SU-DHL-6 (cell line): ENCODE results near the gene TTLL13.
"Not testable (repeated sequence)": the region's sequence is repeated elsewhere in the genome, so short reads cannot be mapped to it uniquely, and the experiment has no call there.

Experiments
- H2AFZ ChIP-seq: fragments of 200-600 bp; sonication (generic); 2 replicates; pipeline ENCODE4 v1.6.1; 2014; ENCODE audit warnings: low read depth, mild to moderate bottlenecking, moderate library complexity, mixed read lengths, antibody characterized with exemption, low read length; ENCODE audit not compliant: severe bottlenecking
- H3F3A ChIP-seq: fragments of 200-600 bp; shearing (Covaris generic); 2 replicates; pipeline ENCODE4 v1.6.0; 2016; ENCODE audit warnings: antibody characterized with exemption, mild to moderate bottlenecking; ENCODE audit not compliant: insufficient read depth
- H3K27ac ChIP-seq: fragments of 200-600 bp; sonication (generic); 2 replicates; pipeline ENCODE4 v1.5.1; 2016; ENCODE audit warnings: low read depth, mild to moderate bottlenecking, low read length, moderate library complexity, mixed read lengths
- H3K27me3 ChIP-seq: fragments of 200-600 bp; sonication (generic), shearing (Covaris generic); 2 replicates; pipeline ENCODE4 v1.6.0; 2014; ENCODE audit warnings: mild to moderate bottlenecking, low read length
- H3K36me3 ChIP-seq: fragments of 200-600 bp; sonication (generic); 2 replicates; pipeline ENCODE4 v1.6.1; 2014; ENCODE audit warnings: mild to moderate bottlenecking, low read length, mixed read lengths
- H3K4me2 ChIP-seq: fragments of 300-600, 200-600 bp; shearing (Covaris generic), sonication (generic); 2 replicates; pipeline ENCODE4 v1.6.0; 2014; ENCODE audit warnings: low read length, low read depth, mild to moderate bottlenecking; ENCODE audit not compliant: poor library complexity, severe bottlenecking
- H3K4me3 ChIP-seq: fragments of 200-600 bp; sonication (generic); 2 replicates; pipeline ENCODE4 v1.5.1; 2014; ENCODE audit warnings: antibody characterized with exemption, low read length, mild to moderate bottlenecking, mixed read lengths; ENCODE audit not compliant: insufficient read depth, poor library complexity, severe bottlenecking
- H3K79me2 ChIP-seq: fragments of 200-600 bp; sonication (generic); 2 replicates; pipeline ENCODE4 v1.6.1; 2014; ENCODE audit warnings: mild to moderate bottlenecking, low read length, moderate library complexity; ENCODE audit not compliant: insufficient read depth
- H3K9ac ChIP-seq: fragments of 200-600 bp; sonication (generic); 2 replicates; pipeline ENCODE4 v1.7.0; 2014; ENCODE audit warnings: mild to moderate bottlenecking, low read length
- H3K9me2 ChIP-seq: fragments of 200-600 bp; sonication (generic); replicated peaks from 2 replicates; pipeline ENCODE4 v1.6.1; 2014; ENCODE audit warnings: low read length; ENCODE audit not compliant: insufficient read depth
- H3K9me3 ChIP-seq: fragments of 200-600 bp; sonication (generic); 2 replicates; pipeline ENCODE4 v1.6.1; 2014; ENCODE audit warnings: low read length, mixed read lengths; ENCODE audit not compliant: insufficient read depth
- H4K20me1 ChIP-seq: fragments of 200-600 bp; sonication (generic); 2 replicates; pipeline ENCODE4 v1.6.1; 2014; ENCODE audit warnings: low read depth, mild to moderate bottlenecking, antibody characterized with exemption, low read length, moderate library complexity, mixed read lengths
- EZH2phosphoT487 ChIP-seq: fragments of 200-600 bp; sonication (generic), shearing (Covaris generic); conservative IDR thresholded peaks from 2 replicates; pipeline ENCODE4 v1.6.1; 2018; ENCODE audit warnings: mild to moderate bottlenecking, antibody characterized with exemption, low read length, moderate library complexity, mixed read lengths
- TF ChIP-seq, protein P1 (sequence below): fragments of 200-600 bp; sonication (generic); IDR thresholded peaks from one replicate; pipeline ENCODE4 v1.5.1; 2017; ENCODE audit warnings: antibody characterized with exemption, mild to moderate bottlenecking, low read length, moderate library complexity; ENCODE audit not compliant: insufficient read depth, poor library complexity, severe bottlenecking

The TTLL13 gene

DNA sequence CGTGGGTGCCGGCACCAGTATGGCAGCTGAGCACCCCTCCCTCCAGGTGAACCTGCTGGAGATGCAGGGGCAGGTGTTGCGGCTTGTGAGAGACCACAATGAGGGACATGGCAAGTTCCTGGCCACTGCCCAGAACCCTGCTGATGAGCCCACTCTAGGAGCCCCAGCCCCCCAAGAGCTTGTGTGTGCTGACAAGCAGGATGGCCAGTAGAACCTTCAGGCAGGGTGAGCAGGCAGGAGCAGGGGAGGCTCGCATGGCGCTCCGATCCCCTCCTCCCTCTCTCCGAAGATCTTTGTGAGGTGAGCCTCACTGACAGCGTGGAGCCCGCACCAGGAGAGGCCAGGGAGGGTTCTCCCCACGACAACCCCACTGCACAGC lies 45.9 kb downstream of the TTLL13 start:
- H3K9me2 ChIP-seq, result no peaks in the 10 kb centered on the region
- H2AFZ ChIP-seq, result no peak overlapping the region
- H3K9me3 ChIP-seq, result no peaks in the 10 kb centered on the region
- H4K20me1 ChIP-seq, result no peaks in the 10 kb centered on the region
- H3K9ac ChIP-seq, result no peak overlapping the region
- H3K79me2 ChIP-seq, result no peaks in the 10 kb centered on the region
- H3K27me3 ChIP-seq, result no peaks in the 10 kb centered on the region; the same call in 1 of the 2 replicates
- no peaks in the 10 kb centered on the region for H3K36me3 ChIP-seq
- TF ChIP-seq, protein P1, sequence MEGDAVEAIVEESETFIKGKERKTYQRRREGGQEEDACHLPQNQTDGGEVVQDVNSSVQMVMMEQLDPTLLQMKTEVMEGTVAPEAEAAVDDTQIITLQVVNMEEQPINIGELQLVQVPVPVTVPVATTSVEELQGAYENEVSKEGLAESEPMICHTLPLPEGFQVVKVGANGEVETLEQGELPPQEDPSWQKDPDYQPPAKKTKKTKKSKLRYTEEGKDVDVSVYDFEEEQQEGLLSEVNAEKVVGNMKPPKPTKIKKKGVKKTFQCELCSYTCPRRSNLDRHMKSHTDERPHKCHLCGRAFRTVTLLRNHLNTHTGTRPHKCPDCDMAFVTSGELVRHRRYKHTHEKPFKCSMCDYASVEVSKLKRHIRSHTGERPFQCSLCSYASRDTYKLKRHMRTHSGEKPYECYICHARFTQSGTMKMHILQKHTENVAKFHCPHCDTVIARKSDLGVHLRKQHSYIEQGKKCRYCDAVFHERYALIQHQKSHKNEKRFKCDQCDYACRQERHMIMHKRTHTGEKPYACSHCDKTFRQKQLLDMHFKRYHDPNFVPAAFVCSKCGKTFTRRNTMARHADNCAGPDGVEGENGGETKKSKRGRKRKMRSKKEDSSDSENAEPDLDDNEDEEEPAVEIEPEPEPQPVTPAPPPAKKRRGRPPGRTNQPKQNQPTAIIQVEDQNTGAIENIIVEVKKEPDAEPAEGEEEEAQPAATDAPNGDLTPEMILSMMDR, result no peak
- TF ChIP-seq EZH2phosphoT487, result no peak
- H3K4me2 ChIP-seq, result no peak overlapping the region
- no peak overlapping the region for H3K4me3 ChIP-seq
- H3F3A ChIP-seq, result 0 out of 2 replicates have a peak, but pooled peaks cover 4% of the 10 kb centered on the region
- H3K27ac ChIP-seq, result no peak overlapping the region

DNA sequence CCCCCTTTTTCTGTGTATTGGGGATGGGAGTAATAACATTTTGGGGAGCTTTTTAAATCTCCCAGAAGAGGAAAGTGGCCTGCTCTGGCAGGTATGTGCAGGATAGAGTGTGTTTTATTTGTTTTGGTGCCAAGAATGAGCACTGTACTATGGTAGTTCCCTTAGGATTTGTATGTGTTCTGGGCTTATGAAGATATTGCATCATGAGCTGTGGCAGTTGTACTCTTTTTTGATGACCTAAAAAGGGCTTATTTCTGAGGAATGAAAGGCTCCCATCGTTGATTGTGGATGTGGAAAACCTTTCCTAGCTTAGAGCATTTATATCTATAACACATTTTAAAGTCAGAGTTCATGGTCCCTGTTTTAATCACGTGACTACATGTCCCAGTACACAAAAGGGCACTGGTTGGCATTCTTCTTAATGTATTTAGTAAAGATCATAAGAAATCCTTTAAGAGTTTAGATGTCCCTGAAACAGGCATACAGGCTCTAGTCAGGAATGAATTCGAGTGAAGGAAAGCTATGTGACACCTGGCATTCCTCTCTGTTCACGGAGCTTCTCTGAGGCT lies 47.0 kb downstream of the TTLL13 start:
- not testable (repeated sequence) for H4K20me1 ChIP-seq, H3K9me3 ChIP-seq, H2AFZ ChIP-seq, H3K9ac ChIP-seq, H3K79me2 ChIP-seq, H3K27me3 ChIP-seq, H3K36me3 ChIP-seq, H3K27ac ChIP-seq, H3F3A ChIP-seq, H3K9me2 ChIP-seq, H3K4me2 ChIP-seq, H3K4me3 ChIP-seq

DNA sequence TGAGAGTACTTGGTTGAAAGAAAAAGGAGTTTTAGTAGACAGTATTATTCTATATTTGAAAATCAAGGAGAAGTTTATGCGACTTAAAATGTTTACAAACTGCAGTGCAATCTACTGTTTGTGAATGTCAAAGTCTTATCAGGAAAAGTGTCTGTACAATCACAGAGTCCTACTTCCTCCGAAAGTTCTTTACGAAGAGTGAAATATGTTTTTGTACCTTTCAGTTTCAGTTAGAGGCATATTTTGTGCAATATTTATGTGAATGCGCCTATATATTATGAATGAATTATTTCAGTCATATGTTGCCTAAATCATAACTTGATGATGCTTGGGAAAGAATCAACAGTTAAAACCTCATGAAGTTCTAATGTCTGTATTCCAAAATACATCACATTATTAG lies 47.7 kb downstream of the TTLL13 start:
- H3K9me2 ChIP-seq, result no peaks in the 10 kb centered on the region
- no peak overlapping the region for H2AFZ ChIP-seq
- H3K27ac ChIP-seq, result no peak overlapping the region
- H3K4me2 ChIP-seq, result no peak overlapping the region
- no peaks in the 10 kb centered on the region for H3K79me2 ChIP-seq
- no peak for TF ChIP-seq EZH2phosphoT487
- TF ChIP-seq, protein P1, result no peak
- no peak overlapping the region for H3K9ac ChIP-seq
- H4K20me1 ChIP-seq, result no peaks in the 10 kb centered on the region
- H3F3A ChIP-seq, result 0 out of 2 replicates have a peak, but pooled peaks cover 4% of the 10 kb centered on the region
- H3K4me3 ChIP-seq, result no peak overlapping the region
- H3K27me3 ChIP-seq, result no peaks in the 10 kb centered on the region; the same call in 1 of the 2 replicates
- no peaks in the 10 kb centered on the region for H3K9me3 ChIP-seq
- no peaks in the 10 kb centered on the region for H3K36me3 ChIP-seq

DNA sequence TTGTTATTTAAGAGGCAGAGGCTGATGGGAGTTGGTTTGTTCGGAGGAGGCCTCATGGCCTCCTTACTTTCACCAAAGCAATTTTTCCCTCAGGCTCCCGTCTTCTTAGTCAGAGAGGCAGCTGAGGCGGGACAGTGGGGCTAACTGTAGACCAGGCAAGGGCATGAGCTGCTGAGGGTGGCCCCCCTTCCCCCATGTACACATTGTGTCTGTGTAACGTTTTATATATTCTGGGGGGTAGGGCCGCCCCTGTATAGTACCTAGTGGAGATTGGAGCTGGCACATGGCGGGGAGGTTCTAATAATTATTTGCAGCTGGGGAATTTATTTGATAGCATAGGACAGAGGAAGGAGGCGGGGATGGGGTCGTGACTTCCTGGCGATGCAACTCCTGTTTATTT lies 51.2 kb downstream of the TTLL13 start:
- H3K4me3 ChIP-seq, result no peak overlapping the region
- TF ChIP-seq, protein P1, result no peak
- no peak for TF ChIP-seq EZH2phosphoT487
- H3K27me3 ChIP-seq, result no peaks in the 10 kb centered on the region; the same call in 1 of the 2 replicates
- no peaks in the 10 kb centered on the region for H3K36me3 ChIP-seq
- H3K4me2 ChIP-seq, result no peak overlapping the region
- no peaks in the 10 kb centered on the region for H3K79me2 ChIP-seq
- no peak overlapping the region for H3K9ac ChIP-seq
- H3K9me2 ChIP-seq, result no peaks in the 10 kb centered on the region
- 0 out of 2 replicates have a peak, but pooled peaks cover 4% of the 10 kb centered on the region for H3F3A ChIP-seq
- no peaks in the 10 kb centered on the region for H4K20me1 ChIP-seq
- H3K27ac ChIP-seq, result no peak overlapping the region
- no peaks in the 10 kb centered on the region for H3K9me3 ChIP-seq
- no peak overlapping the region for H2AFZ ChIP-seq
